CD4-positive, alpha-beta memory T cell (primary cell): Measurements from ENCODE around the gene C19orf25. TPM values are rescaled to one million over a fixed set of nuclear protein-coding genes. Genes with fewer than 3 reads are reported as not detected.

Experiments
- CTCF ChIA-PET: fragments of 350-600 bp; sonication (Branson Sonifier 250); formaldehyde crosslinking; loops from one replicate; lab custom pipeline; 2021; ENCODE audit warnings: inconsistent platforms; ENCODE audit not compliant: partially characterized antibody; lab: Charles Lee
- POLR2A ChIA-PET: fragments of 350-600 bp; sonication (Branson Sonifier 250); formaldehyde crosslinking; loops from one replicate; lab custom pipeline; 2021; ENCODE audit not compliant: partially characterized antibody; lab: Charles Lee
- DNase-seq, 5 donors: peaks; one replicate each; pipeline versions ENCODE4 v3.0.0 to v3.0.0-alpha.2; 2020 to 2022; ENCODE audit warnings: mixed read lengths in 1 of 5
- H3K27ac ChIP-seq: one replicate; pipeline ENCODE4 v1.7.0; 2013; ENCODE audit warnings: low read depth, low read length
- H3K27me3 ChIP-seq: 2 replicates; pipeline ENCODE4 v1.7.0; 2013; ENCODE audit warnings: mild to moderate bottlenecking, low read length, moderate library complexity; ENCODE audit not compliant: insufficient read depth
- H3K36me3 ChIP-seq: 2 replicates; pipeline ENCODE4 v1.7.0; 2013; ENCODE audit warnings: mild to moderate bottlenecking, low read length, moderate library complexity; ENCODE audit not compliant: insufficient read depth
- H3K4me1 ChIP-seq: 2 replicates; pipeline ENCODE4 v1.7.0; 2013; ENCODE audit warnings: mild to moderate bottlenecking, low read length, moderate library complexity; ENCODE audit not compliant: insufficient read depth
- H3K4me3 ChIP-seq, 2 donors: one replicate each; pipeline ENCODE4 v1.7.0; 2013; ENCODE audit warnings: low read length in 2 of 2, mild to moderate bottlenecking in 1 of 2
- H3K9me3 ChIP-seq, 2 donors: one replicate each; pipeline ENCODE4 v1.7.0; 2013; ENCODE audit warnings: low read length in 2 of 2, control low read depth in 1 of 2; ENCODE audit not compliant: control insufficient read depth in 1 of 2
- H3K27ac Mint-ChIP-seq, 7 donors: one replicate each; pipeline ENCODE4 v1.8.0; 2020 to 2021; ENCODE audit warnings: mixed read lengths in 7 of 7, mild to moderate bottlenecking in 6 of 7, inconsistent platforms in 3 of 7, moderate library complexity in 3 of 7
- H3K27me3 Mint-ChIP-seq, 2 donors: one replicate each; pipeline ENCODE4 v1.8.0; 2020 to 2021; ENCODE audit warnings: mixed read lengths in 2 of 2
- H3K36me3 Mint-ChIP-seq, 2 donors: one replicate each; pipeline ENCODE4 v1.8.0; 2020 to 2021; ENCODE audit warnings: mixed read lengths in 2 of 2, inconsistent platforms in 1 of 2, mild to moderate bottlenecking in 1 of 2
- H3K4me1 Mint-ChIP-seq, 4 donors: one replicate each; pipeline ENCODE4 v1.8.0; 2020 to 2021; ENCODE audit warnings: mixed read lengths in 4 of 4, mild to moderate bottlenecking in 1 of 4
- H3K4me3 Mint-ChIP-seq, 8 donors: one replicate each; pipeline ENCODE4 v1.8.0; 2020 to 2021; ENCODE audit warnings: mixed read lengths in 8 of 8, mild to moderate bottlenecking in 7 of 8, moderate library complexity in 6 of 8, inconsistent platforms in 3 of 8
- H3K9me3 Mint-ChIP-seq, 8 donors: one replicate each; pipeline ENCODE4 v1.8.0; 2020 to 2021; ENCODE audit warnings: mixed read lengths in 8 of 8, mild to moderate bottlenecking in 5 of 8, inconsistent platforms in 3 of 8, moderate library complexity in 1 of 8
- intact Hi-C: fragments of 100-400 bp; cut with micrococcal nuclease; formaldehyde crosslinking; loops from one replicate; pipeline ENCODE4 v1.15.1; 2023
- polyA plus RNA-seq, 2 donors: library from polyadenylated mRNA; unstranded; fragments of 300-500 nt; fragmentation: Illumina TruSeq; gene quantifications; one replicate each; pipeline ENCODE4 v1.2.3, GENCODE V29; 2021
- total RNA-seq, 2 experiments: library from RNA; stranded (reverse); gene quantifications; one replicate each; pipeline ENCODE4 v1.2.3, GENCODE V29; 2021

C19orf25 gene
- total and polyA plus RNA-seq, 4 experiments from 2014 or later = 41.5 to 79.8 (median 58.8) TPM

DNA sequence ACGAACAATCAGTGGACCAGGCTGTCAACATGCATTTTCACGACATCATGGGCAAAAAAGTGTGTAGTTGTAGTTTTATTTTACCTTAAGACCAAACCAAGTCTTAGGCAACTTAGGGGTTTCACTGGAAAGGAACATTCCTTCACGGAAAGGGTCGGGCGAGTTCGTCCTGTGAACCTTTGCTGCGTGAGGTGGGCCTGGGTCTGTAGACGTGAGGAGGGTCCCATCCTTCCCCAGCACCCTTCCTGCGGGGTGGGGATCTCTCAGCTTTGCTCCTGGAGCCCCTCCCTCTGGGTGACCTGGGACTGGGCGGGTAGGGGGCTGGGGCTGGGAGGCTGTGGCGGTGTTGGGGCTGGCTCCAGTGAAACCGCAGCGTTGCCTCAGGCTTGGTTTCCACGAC is 53.1 kb downstream of the C19orf25 start:
- Histone ChIP-seq H3K27me3 (no peaks in the 10 kb centered on the region), H3K36me3 (peaks cover 70% of the 10 kb centered on the region), H3K9me3 (no peaks in the 10 kb centered on the region), H3K4me3 (no peak overlapping the region), H3K27ac (no peak overlapping the region), H3K4me1 (no peaks in the 10 kb centered on the region)
- peaks cover 0 to 13% (median 4%) of the 10 kb centered on the region in 4 donors for H3K4me1 Mint-ChIP-seq
- H3K27me3 Mint-ChIP-seq = no peaks in the 10 kb centered on the region
- POLR2A ChIA-PET = no interaction called here
- intact Hi-C loops = no loop called here
- no peak for DNase-seq
- CTCF ChIA-PET = interaction anchor here (0.5 kb wide), 1 partner anchor 39 kb away, joined by 3 read pairs; no protein-coding TSS in a partner anchor
- H3K4me3 Mint-ChIP-seq = no peak overlapping the region
- peaks cover 0 to 4% (median 0%) of the 10 kb centered on the region in 8 donors for H3K9me3 Mint-ChIP-seq
- peaks cover 16 to 40% of the 10 kb centered on the region in 2 donors for H3K36me3 Mint-ChIP-seq
- peak overlapping the region in 1 of 7 donors; percentile 37 for H3K27ac Mint-ChIP-seq

DNA sequence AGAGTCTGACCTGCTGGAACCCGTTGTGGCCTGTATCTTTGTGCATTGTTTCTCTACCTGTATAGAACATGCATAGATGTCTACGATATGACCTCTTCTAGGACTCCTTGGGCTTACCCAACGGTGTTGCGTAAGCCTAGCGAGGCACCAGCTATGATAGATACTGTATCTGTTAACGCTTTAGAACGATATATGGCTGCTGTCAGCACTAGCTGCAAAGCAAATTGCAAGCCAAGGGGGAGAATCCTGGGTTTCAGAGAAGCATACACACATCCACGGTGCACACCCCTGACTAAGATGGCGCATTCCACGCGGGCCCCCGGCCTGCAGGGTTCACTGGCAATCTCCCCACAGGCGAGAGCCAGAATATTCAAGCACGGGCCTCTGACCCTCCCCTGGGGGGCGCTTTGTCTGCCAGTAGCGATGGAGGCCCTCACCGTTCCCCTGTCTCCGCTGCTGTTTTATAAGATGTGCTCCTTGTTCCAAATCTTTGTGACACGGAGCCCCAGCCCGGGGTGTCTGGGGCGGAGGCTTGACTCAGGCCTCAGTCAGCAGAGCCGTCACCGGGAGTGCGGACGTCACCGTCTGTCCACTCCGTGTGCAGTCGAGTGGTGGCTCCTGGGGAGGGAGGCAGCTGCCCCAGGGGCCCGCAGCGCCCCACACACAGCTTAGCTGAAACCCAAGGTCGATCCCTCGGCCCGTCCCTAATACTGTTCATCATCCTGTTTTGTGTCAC is 53.7 kb downstream of the C19orf25 start:
- peaks cover 76% of the 10 kb centered on the region for H3K36me3 ChIP-seq
- no peaks in the 10 kb centered on the region for H3K27me3 Mint-ChIP-seq
- H3K27me3 ChIP-seq = no peaks in the 10 kb centered on the region
- no peaks in the 10 kb centered on the region for H3K4me1 ChIP-seq
- POLR2A ChIA-PET = no interaction called here
- no peak overlapping the region for H3K27ac ChIP-seq
- DNase-seq = no peak
- peaks cover 19 to 42% of the 10 kb centered on the region in 2 donors for H3K36me3 Mint-ChIP-seq
- peaks cover 0 to 4% (median 0%) of the 10 kb centered on the region in 8 donors for H3K9me3 Mint-ChIP-seq
- intact Hi-C loops = no loop called here
- H3K4me1 Mint-ChIP-seq = peaks cover 0 to 13% (median 5%) of the 10 kb centered on the region in 4 donors
- no peak overlapping the region for H3K4me3 ChIP-seq
- peak overlapping the region in 1 of 7 donors; percentile 48 for H3K27ac Mint-ChIP-seq
- H3K9me3 ChIP-seq = no peaks in the 10 kb centered on the region
- CTCF ChIA-PET = interaction anchor here (0.5 kb wide), 1 partner anchor 39 kb away, joined by 3 read pairs; no protein-coding TSS in a partner anchor
- H3K4me3 Mint-ChIP-seq = peak overlapping the region in 1 of 8 donors; percentile 41

DNA sequence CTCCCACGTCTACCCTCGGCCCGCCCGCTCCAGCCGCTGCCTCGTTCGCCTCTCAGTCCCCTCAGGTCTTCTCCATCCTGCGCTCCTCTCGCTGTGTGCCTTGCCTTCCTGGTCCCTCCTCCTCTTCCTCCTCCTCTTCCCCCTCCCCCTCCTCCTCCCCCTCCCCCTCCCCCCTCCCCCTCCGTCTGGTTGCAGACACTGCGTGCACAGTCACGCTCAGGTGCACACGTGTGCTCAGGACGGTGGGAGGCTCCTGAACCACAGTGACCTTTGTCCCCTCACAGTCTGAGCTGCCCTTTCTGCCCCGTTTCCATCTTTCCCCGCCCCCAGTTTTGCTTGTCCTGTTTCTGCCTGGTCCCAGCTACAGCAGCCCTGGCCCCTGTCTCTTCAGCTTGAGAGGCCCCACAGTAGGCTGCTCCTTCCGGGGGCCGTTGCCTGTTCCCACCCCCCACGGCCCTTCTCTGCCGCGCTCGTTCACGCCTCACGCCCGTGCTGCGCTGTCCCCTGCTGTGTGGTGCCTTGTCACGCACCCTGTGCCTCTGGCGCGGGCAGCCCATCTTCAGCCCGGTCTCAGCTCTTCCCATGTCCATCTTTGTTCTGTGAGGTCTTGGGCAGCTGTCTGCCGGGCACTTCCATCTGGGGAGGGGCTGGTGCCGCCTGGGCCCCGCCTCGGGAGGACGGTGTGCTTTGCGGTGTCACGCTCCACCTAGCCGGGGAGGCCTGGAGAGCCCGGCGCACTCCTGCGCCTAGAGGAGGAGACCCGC is 54.6 kb downstream of the C19orf25 start:
- Mint-ChIP-seq H3K36me3 (peaks cover 23 to 45% of the 10 kb centered on the region in 2 donors), H3K27ac (peak overlapping the region in 2 of 7 donors; percentile 42 to 48), H3K4me3 (no peak overlapping the region), H3K27me3 (no peaks in the 10 kb centered on the region), H3K9me3 (peaks cover 0 to 7% (median 0%) of the 10 kb centered on the region in 8 donors), H3K4me1 (peaks cover 0 to 13% (median 5%) of the 10 kb centered on the region in 4 donors)
- Histone ChIP-seq H3K4me1 (no peaks in the 10 kb centered on the region), H3K9me3 (no peaks in the 10 kb centered on the region), H3K36me3 (peaks cover 75% of the 10 kb centered on the region), H3K27me3 (no peaks in the 10 kb centered on the region), H3K27ac (no peak overlapping the region), H3K4me3 (no peak overlapping the region)
- ChIA-PET POLR2A (no interaction called here), CTCF (no interaction called here)
- no peak for DNase-seq
- intact Hi-C loops = no loop called here

DNA sequence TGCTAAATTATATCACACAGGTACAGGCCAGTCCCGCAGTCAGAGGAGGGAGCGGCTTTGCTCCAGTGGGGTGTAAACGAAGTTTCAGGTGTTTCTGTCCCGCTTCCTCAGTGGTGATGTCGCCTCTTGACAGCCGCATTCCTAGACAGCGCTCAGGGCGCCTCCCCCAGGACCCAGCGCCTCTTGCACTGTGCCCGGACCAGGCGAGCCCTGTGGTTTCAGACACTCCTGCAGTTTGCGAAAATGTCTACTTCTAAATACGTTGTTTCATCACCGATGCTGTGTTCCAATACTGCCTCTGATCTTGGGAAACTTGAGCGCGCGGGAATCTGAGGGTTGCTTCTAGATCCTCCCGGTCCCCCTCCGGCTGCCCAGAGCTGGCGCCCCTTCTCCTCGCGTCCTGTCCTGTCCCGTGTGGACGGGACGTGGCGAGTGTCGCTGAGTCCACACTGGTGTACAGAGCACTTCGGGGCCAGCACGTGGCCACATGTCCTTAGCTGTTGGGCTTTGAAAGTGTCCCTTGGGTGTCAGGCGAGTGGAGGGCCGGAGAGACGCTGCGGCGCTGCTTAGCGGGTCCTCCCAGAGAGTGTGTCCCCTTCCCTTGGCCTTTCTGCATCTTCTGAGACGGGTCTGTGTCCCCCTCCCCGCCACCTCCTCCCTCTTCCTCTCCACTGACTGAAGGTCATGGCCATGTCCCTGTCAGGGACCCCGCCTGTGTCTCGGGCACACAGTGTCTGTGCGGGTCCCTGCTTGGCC is 55.4 kb downstream of the C19orf25 start:
- intact Hi-C loops = no loop called here
- Histone ChIP-seq H3K9me3 (no peaks in the 10 kb centered on the region), H3K4me1 (no peaks in the 10 kb centered on the region), H3K27me3 (no peaks in the 10 kb centered on the region), H3K27ac (no peak overlapping the region), H3K4me3 (no peak overlapping the region), H3K36me3 (peaks cover 79% of the 10 kb centered on the region)
- ChIA-PET POLR2A (interaction anchor here (1.6 kb wide), 1 partner anchor 154 kb away, joined by 4 read pairs; the partner anchor contains the start of gene CIRBP), CTCF (no interaction called here)
- Mint-ChIP-seq H3K4me3 (no peak overlapping the region), H3K4me1 (peaks cover 0 to 13% (median 5%) of the 10 kb centered on the region in 4 donors), H3K36me3 (peaks cover 28 to 50% of the 10 kb centered on the region in 2 donors), H3K9me3 (peaks cover 0 to 7% (median 0%) of the 10 kb centered on the region in 8 donors), H3K27me3 (no peaks in the 10 kb centered on the region), H3K27ac (peak overlapping the region in 2 of 7 donors; percentile 2 to 54)
- DNase-seq = no peak

Other genes with a start within 250 kb of the C19orf25 start
- not detected for gene CBARP, start 241.2 kb downstream of the C19orf25 start, total RNA-seq
- not detected for gene CBARP, start 241.2 kb downstream of the C19orf25 start, polyA plus RNA-seq
- 100 to 1,000 TPM; 105 to 108 TPM for gene ATP5F1D, start 237.5 kb downstream of the C19orf25 start, total RNA-seq
- 100 to 1,000 TPM; 133 to 243 TPM for gene ATP5F1D, start 237.5 kb downstream of the C19orf25 start, polyA plus RNA-seq
- gene MIDN, start 230.6 kb downstream of the C19orf25 start, total RNA-seq = 10 to 100 TPM; 30.3 to 34.0 TPM
- 1 to 10 TPM in 1 of 2 donors, under 1 TPM in 1; 0.75 to 6.1 TPM for gene MIDN, start 230.6 kb downstream of the C19orf25 start, polyA plus RNA-seq
- 100 to 1,000 TPM; 574 to 638 TPM for gene CIRBP, start 209.9 kb downstream of the C19orf25 start, total RNA-seq
- 100 to 1,000 TPM; 160 to 257 TPM for gene CIRBP, start 209.9 kb downstream of the C19orf25 start, polyA plus RNA-seq
- 10 to 100 TPM; 50.5 to 54.2 TPM for gene FAM174C, start 203.7 kb downstream of the C19orf25 start, total RNA-seq
- 100 to 1,000 TPM in 1 of 2 donors, 10 to 100 TPM in 1; 57.2 to 114 TPM for gene FAM174C, start 203.7 kb downstream of the C19orf25 start, polyA plus RNA-seq
- gene EFNA2, start 193.3 kb downstream of the C19orf25 start, total RNA-seq = not detected
- gene EFNA2, start 193.3 kb downstream of the C19orf25 start, polyA plus RNA-seq = not detected
- gene NDUFS7, start 95.3 kb downstream of the C19orf25 start, total RNA-seq = 10 to 100 TPM; 68.6 to 73.5 TPM
- gene NDUFS7, start 95.3 kb downstream of the C19orf25 start, polyA plus RNA-seq = 100 to 1,000 TPM; 180 to 193 TPM
- gene GAMT, start 77.7 kb downstream of the C19orf25 start, total RNA-seq = 10 to 100 TPM; 15.9 to 16.2 TPM
- 10 to 100 TPM; 19.3 to 20.3 TPM for gene GAMT, start 77.7 kb downstream of the C19orf25 start, polyA plus RNA-seq
- gene DAZAP1, start 71.6 kb downstream of the C19orf25 start, total RNA-seq = 100 to 1,000 TPM; 143 to 152 TPM
- gene DAZAP1, start 71.6 kb downstream of the C19orf25 start, polyA plus RNA-seq = 1 to 10 TPM; 2.5 to 9.1 TPM
- 1,000 to 10,000 TPM; 1,715 to 1,828 TPM for gene RPS15, start 40.8 kb downstream of the C19orf25 start, total RNA-seq
- 1,000 to 10,000 TPM; 2,575 to 2,757 TPM for gene RPS15, start 40.8 kb downstream of the C19orf25 start, polyA plus RNA-seq
- not detected for gene APC2, start 29.1 kb downstream of the C19orf25 start, total RNA-seq
- not detected for gene APC2, start 29.1 kb downstream of the C19orf25 start, polyA plus RNA-seq
- gene PCSK4, start 11.1 kb upstream of the C19orf25 start, total RNA-seq = 1 to 10 TPM; 3.1 to 3.7 TPM
- not detected for gene PCSK4, start 11.1 kb upstream of the C19orf25 start, polyA plus RNA-seq
- gene REEP6, start 12.0 kb upstream of the C19orf25 start, total RNA-seq = 1 to 10 TPM; 2.9 to 3.3 TPM
- gene REEP6, start 12.0 kb upstream of the C19orf25 start, polyA plus RNA-seq = 1 to 10 TPM in 1 of 2 donors, under 1 TPM in 1; 1.00 to 2.8 TPM
- 1 to 10 TPM; 2.4 to 3.6 TPM for gene ADAMTSL5, start 33.8 kb upstream of the C19orf25 start, total RNA-seq
- 1 to 10 TPM; 1.5 to 2.3 TPM for gene ADAMTSL5, start 33.8 kb upstream of the C19orf25 start, polyA plus RNA-seq
- gene PLK5, start 44.9 kb upstream of the C19orf25 start, total RNA-seq = not detected
- gene PLK5, start 44.9 kb upstream of the C19orf25 start, polyA plus RNA-seq = not detected
- 1 to 10 TPM; 4.5 to 4.9 TPM for gene MEX3D, start 89.1 kb upstream of the C19orf25 start, total RNA-seq
- under 1 TPM in 1 of 2 donors, not detected in 1; 0.16 TPM for gene MEX3D, start 89.1 kb upstream of the C19orf25 start, polyA plus RNA-seq
- 10 to 100 TPM; 56.9 to 62.8 TPM for gene MBD3, start 113.7 kb upstream of the C19orf25 start, total RNA-seq
- 10 to 100 TPM in 1 of 2 donors, 1 to 10 TPM in 1; 3.9 to 12.2 TPM for gene MBD3, start 113.7 kb upstream of the C19orf25 start, polyA plus RNA-seq
- 100 to 1,000 TPM; 157 to 158 TPM for gene UQCR11, start 126.2 kb upstream of the C19orf25 start, total RNA-seq
- gene UQCR11, start 126.2 kb upstream of the C19orf25 start, polyA plus RNA-seq = 100 to 1,000 TPM; 623 to 668 TPM
- gene TCF3, start 173.4 kb upstream of the C19orf25 start, total RNA-seq = 10 to 100 TPM; 72.0 to 75.7 TPM
- gene TCF3, start 173.4 kb upstream of the C19orf25 start, polyA plus RNA-seq = 10 to 100 TPM in 1 of 2 donors, 1 to 10 TPM in 1; 1.8 to 13.3 TPM